ENCODE data around the gene RREB1.

Gene RREB1

DNA sequence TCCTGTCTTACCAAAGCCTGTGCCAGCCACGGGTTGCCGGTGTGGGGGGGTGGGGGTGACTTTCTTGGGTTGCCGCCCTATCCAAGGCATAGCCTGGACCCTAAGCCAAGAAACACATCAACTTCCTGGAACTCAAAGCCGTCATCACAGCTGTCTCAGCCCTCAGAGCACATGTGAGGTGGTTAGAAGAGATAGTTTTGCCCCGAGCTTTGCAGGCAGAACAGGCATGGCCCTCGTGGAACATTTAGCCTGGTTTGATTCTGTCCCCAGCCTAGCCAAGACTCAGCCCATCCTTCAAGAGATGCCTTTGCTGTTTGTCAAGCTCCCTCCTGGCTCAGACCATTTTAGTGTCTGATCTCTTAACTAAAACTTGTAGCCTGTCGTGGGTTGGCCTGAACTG lies 64.9 kb downstream of the RREB1 start:
- TF ChIP-seq, protein P1, sequence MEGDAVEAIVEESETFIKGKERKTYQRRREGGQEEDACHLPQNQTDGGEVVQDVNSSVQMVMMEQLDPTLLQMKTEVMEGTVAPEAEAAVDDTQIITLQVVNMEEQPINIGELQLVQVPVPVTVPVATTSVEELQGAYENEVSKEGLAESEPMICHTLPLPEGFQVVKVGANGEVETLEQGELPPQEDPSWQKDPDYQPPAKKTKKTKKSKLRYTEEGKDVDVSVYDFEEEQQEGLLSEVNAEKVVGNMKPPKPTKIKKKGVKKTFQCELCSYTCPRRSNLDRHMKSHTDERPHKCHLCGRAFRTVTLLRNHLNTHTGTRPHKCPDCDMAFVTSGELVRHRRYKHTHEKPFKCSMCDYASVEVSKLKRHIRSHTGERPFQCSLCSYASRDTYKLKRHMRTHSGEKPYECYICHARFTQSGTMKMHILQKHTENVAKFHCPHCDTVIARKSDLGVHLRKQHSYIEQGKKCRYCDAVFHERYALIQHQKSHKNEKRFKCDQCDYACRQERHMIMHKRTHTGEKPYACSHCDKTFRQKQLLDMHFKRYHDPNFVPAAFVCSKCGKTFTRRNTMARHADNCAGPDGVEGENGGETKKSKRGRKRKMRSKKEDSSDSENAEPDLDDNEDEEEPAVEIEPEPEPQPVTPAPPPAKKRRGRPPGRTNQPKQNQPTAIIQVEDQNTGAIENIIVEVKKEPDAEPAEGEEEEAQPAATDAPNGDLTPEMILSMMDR (IDR thresholded peaks at IDR 0.05; ENCODE audit: low read depth, low read length, missing control alignments) = no peak
- peak; percentile 52 for DNase-seq
- Histone ChIP-seq H3K36me3 (replicated peaks) (peaks cover 4% of the 10 kb centered on the region), H3K4me3 (ENCODE audit: low read depth, low read length) (no peak overlapping the region), H3K27me3 (replicated peaks) (no peaks in the 10 kb centered on the region), H3K27ac (no peak overlapping the region)
- in situ Hi-C loops (cut with HindIII; ENCODE audit: low pct_ligation_motif_present, low sequenced_read_pairs) = no loop called here

GRCh38 chr6:7173843-7174503 lies 66.2 kb downstream of the RREB1 start:
- Histone ChIP-seq H3K4me3 (ENCODE audit: low read depth, low read length) (no peak overlapping the region), H3K27me3 (replicated peaks) (no peaks in the 10 kb centered on the region), H3K27ac (no peak overlapping the region), H3K36me3 (replicated peaks) (peaks cover 5% of the 10 kb centered on the region)
- DNase-seq = no peak
- TF ChIP-seq, protein P1 (IDR thresholded peaks at IDR 0.05; ENCODE audit: low read depth, low read length, missing control alignments) = no peak
- in situ Hi-C loops (cut with HindIII; ENCODE audit: low pct_ligation_motif_present, low sequenced_read_pairs) = no loop called here

DNA sequence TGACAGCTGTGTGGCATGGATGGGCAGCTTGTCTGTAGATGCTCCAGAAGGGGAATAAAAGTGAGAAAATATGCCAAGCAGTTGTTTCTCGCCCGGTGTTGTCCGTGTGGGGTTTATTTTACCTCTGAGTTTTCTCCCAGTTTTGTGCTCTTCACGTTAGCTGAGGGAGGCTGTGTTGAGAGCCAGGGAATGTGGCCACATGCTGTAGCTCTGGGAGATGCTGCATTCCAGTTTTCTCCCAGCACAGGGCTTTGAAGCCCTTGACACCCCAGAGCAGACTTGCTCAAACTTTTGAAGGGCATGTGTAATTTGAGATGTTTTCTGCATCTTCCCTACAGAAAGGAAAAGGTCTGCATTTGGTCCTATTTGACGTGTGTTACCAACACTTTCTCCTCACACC lies 67.7 kb downstream of the RREB1 start:
- in situ Hi-C loops (cut with HindIII; ENCODE audit: low pct_ligation_motif_present, low sequenced_read_pairs) = no loop called here
- H3K36me3 ChIP-seq (replicated peaks) = peaks cover 6% of the 10 kb centered on the region
- H3K27ac ChIP-seq = no peak overlapping the region
- TF ChIP-seq, protein P1 (IDR thresholded peaks at IDR 0.05; ENCODE audit: low read depth, low read length, missing control alignments) = no peak
- no peak for DNase-seq
- no peak overlapping the region for H3K4me3 ChIP-seq (ENCODE audit: low read depth, low read length)
- no peaks in the 10 kb centered on the region for H3K27me3 ChIP-seq (replicated peaks)

DNA sequence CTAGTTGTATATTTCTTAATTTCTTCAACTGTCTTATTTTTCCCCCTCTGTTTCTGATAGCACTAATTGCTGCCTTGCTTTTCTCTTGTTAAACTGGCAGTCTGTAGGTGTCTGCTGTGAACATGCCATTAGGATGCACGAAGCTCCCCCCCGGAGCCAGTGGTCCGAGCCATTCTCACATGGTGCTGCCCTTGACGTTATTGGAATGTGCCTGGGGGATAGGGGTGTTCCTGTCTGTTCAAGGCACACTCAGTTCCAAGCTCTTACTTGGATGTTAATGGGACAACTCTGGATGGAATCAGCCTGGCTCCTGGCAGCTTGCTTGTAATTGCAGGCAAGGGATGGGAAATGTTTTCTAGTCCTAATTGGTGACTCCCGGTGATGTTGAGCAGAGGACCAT lies 68.4 kb downstream of the RREB1 start:
- no peak overlapping the region for H3K27ac ChIP-seq
- no peak overlapping the region for H3K4me3 ChIP-seq (ENCODE audit: low read depth, low read length)
- TF ChIP-seq, protein P1 (IDR thresholded peaks at IDR 0.05; ENCODE audit: low read depth, low read length, missing control alignments) = no peak
- H3K36me3 ChIP-seq (replicated peaks) = peaks cover 12% of the 10 kb centered on the region
- H3K27me3 ChIP-seq (replicated peaks) = no peaks in the 10 kb centered on the region
- in situ Hi-C loops (cut with HindIII; ENCODE audit: low pct_ligation_motif_present, low sequenced_read_pairs) = no loop called here
- no peak for DNase-seq

- peaks cover 29% of the 10 kb centered on the region for H3K36me3 ChIP-seq (replicated peaks)
- no peak overlapping the region for H3K4me3 ChIP-seq (ENCODE audit: low read depth, low read length)
- H3K27ac ChIP-seq = no peak overlapping the region
These were observed 70.5 kb downstream of the RREB1 start for GRCh38 chr6:7178280-7178679.

More at GRCh38 chr6:7178280-7178679, 70.5 kb downstream of the RREB1 start:
- no peak for DNase-seq
- TF ChIP-seq, protein P1 (IDR thresholded peaks at IDR 0.05; ENCODE audit: low read depth, low read length, missing control alignments) = no peak
- in situ Hi-C loops (cut with HindIII; ENCODE audit: low pct_ligation_motif_present, low sequenced_read_pairs) = no loop called here
- no peaks in the 10 kb centered on the region for H3K27me3 ChIP-seq (replicated peaks)
